ENCODE results near the gene DDOST.

- TF ChIP-seq POLR2A (IDR thresholded peaks at IDR 0.05) = no peak
- TF ChIP-seq CTCF (IDR thresholded peaks at IDR 0.05) = no peak
Measured at GRCh38 chr1:20648946-20649345, 12.2 kb downstream of the DDOST start.
